HepG2 (cell line): ENCODE results near the gene SULT1E1. TPM values are rescaled to one million over a fixed set of nuclear protein-coding genes. Genes with fewer than 3 reads are reported as not detected.

Source experiments
- ATAC-seq: fragments of 200-7000 bp; cut with Tn5 transposase; 3 replicates; pipeline ENCODE4 v1.9.1; 2020; ENCODE audit warnings: mild to moderate bottlenecking, moderate library complexity
- BruUV-seq: library from RNA; stranded (reverse); fragments of 400-500 nt; replicated peaks from 2 replicates; lab custom pipeline; 2021; lab: Mats Ljungman, UMichigan
- CTCF ChIA-PET: fragments of 300-600 bp; formaldehyde crosslinking; extraction: SDS; loops from one replicate; lab custom pipeline; 2021; ENCODE audit warnings: low total read pairs, inconsistent platforms, low intra/inter-chr PET ratio; lab: Yijun Ruan, JAX
- POLR2A ChIA-PET: fragments of 350-600 bp; sonication (Branson Sonifier 250); formaldehyde crosslinking; loops from one replicate; lab custom pipeline; 2020; ENCODE audit warnings: antibody characterized with exemption, inconsistent platforms; lab: Yijun Ruan, JAX
- DNase-seq: peaks from one replicate; pipeline ENCODE4 v3.0.0-alpha.2; 2015; ENCODE audit warnings: low spot score
- FAIRE-seq: peaks from 3 replicates; lab custom pipeline; 2011; peaks lifted over from hg19 to GRCh38; lab: Jason Lieb, UNC
- H2AFZ ChIP-seq: one replicate; pipeline ENCODE4 v1.6.1; 2011; ENCODE audit warnings: low read length, inconsistent platforms
- H3K27ac ChIP-seq: fragments of 300-600 bp; 3 replicates; pipeline ENCODE4 v1.8.0; 2011; ENCODE audit warnings: mixed run types, mild to moderate bottlenecking, mixed read lengths, low read length, inconsistent platforms; ENCODE audit not compliant: insufficient read depth; ENCODE audit errors: extremely low read length
- H3K27me3 ChIP-seq, 2 experiments: fragments of 200-600 bp in 1 of 2; 2 replicates in 1 of 2; 3 replicates in 1 of 2; pipeline versions ENCODE4 v1.6.0 to v1.8.0; 2011; ENCODE audit warnings: low read length in 2 of 2, mild to moderate bottlenecking in 2 of 2, moderate library complexity in 2 of 2, inconsistent platforms in 1 of 2; ENCODE audit not compliant: insufficient read depth in 2 of 2, control insufficient read depth in 1 of 2
- H3K36me3 ChIP-seq, 2 experiments: fragments of 200-600 bp in 1 of 2; replicated peaks in 1 of 2; 2 replicates in 1 of 2; 3 replicates in 1 of 2; pipeline versions ENCODE4 v1.5.1 to v1.8.0; 2011; ENCODE audit warnings: low read length in 2 of 2, inconsistent platforms in 1 of 2; ENCODE audit not compliant: insufficient read depth in 2 of 2, control insufficient read depth in 1 of 2
- H3K4me1 ChIP-seq: 2 replicates; pipeline ENCODE4 v1.5.1; 2012; ENCODE audit warnings: low read length, inconsistent platforms; ENCODE audit not compliant: insufficient read depth
- H3K4me2 ChIP-seq: 2 replicates; pipeline ENCODE4 v1.6.0; 2011; ENCODE audit warnings: low read depth, low read length, inconsistent platforms
- H3K4me3 ChIP-seq, 3 experiments: fragments of 200-600 bp in 1 of 3; sonication (generic), shearing (Covaris generic) in 1 of 3; replicated peaks in 1 of 3; 2 replicates each; pipeline ENCODE4 v1.5.1; 2011 to 2016; ENCODE audit warnings: low read length in 3 of 3, inconsistent platforms in 2 of 3, low read depth in 2 of 3, mild to moderate bottlenecking in 2 of 3, control low read depth in 1 of 3, mixed read lengths in 1 of 3; ENCODE audit not compliant: insufficient read depth in 1 of 3
- H3K79me2 ChIP-seq: one replicate; pipeline ENCODE4 v1.6.1; 2011; ENCODE audit warnings: low read length, inconsistent platforms; ENCODE audit not compliant: insufficient read depth
- H3K9ac ChIP-seq: 2 replicates; pipeline ENCODE4 v1.6.0; 2011; ENCODE audit warnings: mild to moderate bottlenecking, low read depth, low read length, inconsistent platforms; ENCODE audit not compliant: insufficient read depth
- H3K9me3 ChIP-seq: 2 replicates; pipeline ENCODE4 v1.5.1; 2012; ENCODE audit warnings: mild to moderate bottlenecking, low read length
- H4K20me1 ChIP-seq: 2 replicates; pipeline ENCODE4 v1.6.0; 2011; ENCODE audit warnings: inconsistent platforms, mild to moderate bottlenecking, low read length, moderate library complexity; ENCODE audit not compliant: insufficient read depth
- JDP2 ChIP-seq: sonication (generic); formaldehyde crosslinking; IDR thresholded peaks from 2 replicates; pipeline ENCODE4 v1.8.1; 2022; ENCODE audit warnings: missing genetic modification reagents, borderline replicate concordance
- MZF1 ChIP-seq: sonication (generic); formaldehyde crosslinking; IDR thresholded peaks from 2 replicates; pipeline ENCODE4 v1.8.1; 2023; ENCODE audit warnings: mild to moderate bottlenecking, missing genetic modification reagents, borderline replicate concordance
- NFYC ChIP-seq: IDR thresholded peaks from 2 replicates; pipeline ENCODE4 v1.6.1; 2016; ENCODE audit warnings: missing genetic modification reagents, missing compliant biosample characterization
- NR2F1 ChIP-seq, 2 experiments: fragments of 450-650 bp in 1 of 2; formaldehyde crosslinking in 1 of 2; IDR thresholded peaks; 2 replicates each; pipeline versions ENCODE4 v1.5.0 to v1.6.1; 2016 to 2020; ENCODE audit warnings: mild to moderate bottlenecking in 1 of 2, missing compliant biosample characterization in 1 of 2, missing genetic modification reagents in 1 of 2, moderate library complexity in 1 of 2
- PREB ChIP-seq: sonication (generic); formaldehyde crosslinking; IDR thresholded peaks from 2 replicates; pipeline ENCODE4 v1.4.0; 2020; ENCODE audit warnings: missing genetic modification reagents
- ZC3H13 ChIP-seq: sonication (generic); formaldehyde crosslinking; IDR thresholded peaks from 2 replicates; pipeline ENCODE4 v1.8.1; 2023; ENCODE audit warnings: mild to moderate bottlenecking, missing genetic modification reagents, moderate library complexity
- ZHX1 ChIP-seq: sonication (generic); formaldehyde crosslinking; IDR thresholded peaks from 2 replicates; pipeline ENCODE4 v1.8.1; 2022; ENCODE audit warnings: low read depth, mild to moderate bottlenecking, missing genetic modification reagents
- ZNF12 ChIP-seq: sonication (generic); formaldehyde crosslinking; IDR thresholded peaks from 2 replicates; pipeline ENCODE4 v1.5.0; 2020; ENCODE audit warnings: missing genetic modification reagents
- ZNF790 ChIP-seq: sonication (generic); formaldehyde crosslinking; IDR thresholded peaks from 2 replicates; pipeline ENCODE4 v1.8.0; 2022; ENCODE audit warnings: missing genetic modification reagents, mild to moderate bottlenecking, borderline replicate concordance
- WGBS: methylation state at CpG from one replicate; pipeline ENCODE4 v1.1.6; 2017; ENCODE audit warnings: low lambda C conversion rate; 5-methylcytosine and 5-hydroxymethylcytosine counted together
- in situ Hi-C: cut with HindIII; loops from 2 replicates; pipeline ENCODE4 v1.10.0; 2017; ENCODE audit warnings: low pct_unique_long_range_greater_than_20kb; ENCODE audit not compliant: extremely low pct_ligation_motif_present
- intact Hi-C: fragments of 100-400 bp; cut with micrococcal nuclease; formaldehyde crosslinking; loops from one replicate; pipeline ENCODE4 v1.10.0; 2022; ENCODE audit not compliant: unreplicated experiment
- polyA plus RNA-seq, 8 experiments: library from polyadenylated mRNA; depleted of rRNA in 3 of 8; stranded (reverse) in 7 of 8; unstranded in 1 of 8; fragments of >200 nt; fragmentation: Illumina TruSeq in 4 of 8; extraction: Trizol in 4 of 8; gene quantifications; 2 replicates each; pipeline versions ENCODE4 v1.2.1 to v1.2.3, GENCODE V29; 2011 to 2016; ENCODE audit warnings: low read depth in 4 of 8, missing spikeins in 1 of 8, mixed read lengths in 1 of 8; ENCODE audit not compliant: insufficient read depth in 1 of 8
- total RNA-seq, 5 experiments: library from RNA; depleted of rRNA; stranded (reverse); fragments of >200 nt; fragmentation: Illumina TruSeq; extraction: Trizol; gene quantifications; 2 replicates each; pipeline ENCODE4 v1.2.3, GENCODE V29; 2016; ENCODE audit warnings: low read depth in 1 of 5

The SULT1E1 gene
- total and polyA plus RNA-seq, 2 of the 13 experiments (the other 11 are each of a cell fraction or from before 2014, with no cell fraction given): 1.7 to 3.9 TPM

GRCh38 chr4:69849297-69849696 lies 10.6 kb downstream of the SULT1E1 start (continued):
- TF ChIP-seq ZHX1 (CRISPR knock-in tag) (no peak), MZF1 (no peak), NR2F1 (CRISPR knock-in tag; IDR thresholded peaks at IDR 0.05) (no peak), ZNF12 (CRISPR knock-in tag) (no peak), JDP2 (no peak)

DNA sequence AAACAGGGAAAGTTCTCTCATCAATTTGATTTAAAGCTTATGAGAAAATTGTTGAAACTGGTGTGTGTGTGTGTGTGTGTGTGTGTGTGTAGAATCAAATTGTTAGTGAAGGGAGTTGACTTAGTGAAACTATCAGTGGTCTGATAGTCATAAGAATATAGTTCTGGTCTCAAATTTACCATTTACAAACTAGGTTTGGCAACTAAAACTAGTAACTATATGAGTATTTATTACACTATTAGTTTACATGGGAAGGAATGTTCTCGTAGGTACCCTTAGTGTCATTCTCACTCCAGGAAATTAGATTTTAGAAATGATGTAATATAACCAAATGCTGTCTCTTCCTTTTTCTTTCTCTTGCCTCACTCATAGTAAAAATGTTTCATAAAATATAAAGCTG lies 11.9 kb downstream of the SULT1E1 start:
- no peak for DNase-seq
- BruUV-seq: no TSS peak
- no peaks in the 10 kb centered on the region for H3K36me3 ChIP-seq
- no peak overlapping the region for H2AFZ ChIP-seq
- no peaks in the 10 kb centered on the region for H3K27me3 ChIP-seq
- TF ChIP-seq ZC3H13 (no peak), PREB (CRISPR knock-in tag) (no peak), NFYC (no peak), ZNF790 (CRISPR knock-in tag) (no peak)
- no peaks in the 10 kb centered on the region for H3K79me2 ChIP-seq
- H4K20me1 ChIP-seq: no peaks in the 10 kb centered on the region
- ChIA-PET POLR2A (no interaction called here), CTCF (no interaction called here)
- no peak overlapping the region for H3K27ac ChIP-seq
- H3K4me2 ChIP-seq: no peak overlapping the region
- ATAC-seq: no peak
- intact Hi-C loops (no loop called here), in situ Hi-C loops (no loop called here)
- H3K9me3 ChIP-seq: no peaks in the 10 kb centered on the region
- no peak overlapping the region for H3K9ac ChIP-seq
- FAIRE-seq: no peak
- peaks cover 13% of the 10 kb centered on the region for H3K4me1 ChIP-seq
- no peak overlapping the region for H3K4me3 ChIP-seq
- 100% methylated on average over 1 of the region's 1 CpG for WGBS
